Vagina (tissue), 2 donors: Measurements from ENCODE around the gene CD180. TPM values are rescaled to one million over a fixed set of nuclear protein-coding genes. Genes with fewer than 3 reads are reported as not detected.

ENCODE experiments used
- DNase-seq, 2 donors: peaks; one replicate each; pipeline ENCODE4 v3.0.0-alpha.2; 2017; ENCODE audit errors: extremely low spot score in 2 of 2
- H3K27ac ChIP-seq: fragments of 200-600 bp; sonication (generic); one replicate; pipeline ENCODE4 v1.5.1; 2019
- H3K27me3 ChIP-seq: fragments of 200-600 bp; sonication (generic); one replicate; pipeline ENCODE4 v1.5.1; 2019
- H3K36me3 ChIP-seq, 2 donors: fragments of 200-600 bp; sonication (generic); one replicate each; pipeline ENCODE4 v1.5.1; 2017 to 2019
- H3K4me1 ChIP-seq: fragments of 200-600 bp; sonication (generic); one replicate; pipeline ENCODE4 v1.5.1; 2019
- H3K4me3 ChIP-seq, 2 donors: fragments of 200-600 bp; sonication (generic); 1 replicate in 1 of 2; 2 replicates in 1 of 2; pipeline ENCODE4 v1.5.1; 2016 to 2019
- H3K9me3 ChIP-seq: fragments of 200-600 bp; sonication (generic); one replicate; pipeline ENCODE4 v1.5.1; 2019
- CTCF ChIP-seq, 3 experiments: fragments of 450-650 bp in 2 of 3; fragments of 200-600 bp in 1 of 3; sonication (generic) in 1 of 3; IDR thresholded peaks; one replicate each; pipeline ENCODE4 v1.5.1; 2017 to 2019; ENCODE audit warnings: antibody characterized with exemption in 3 of 3, mild to moderate bottlenecking in 2 of 3, moderate library complexity in 2 of 3
- POLR2A ChIP-seq, 2 donors: fragments of 450-650 bp; IDR thresholded peaks; one replicate each; pipeline ENCODE4 v1.6.1; 2017; ENCODE audit warnings: antibody characterized with exemption in 2 of 2, mild to moderate bottlenecking in 2 of 2, moderate library complexity in 2 of 2
- POLR2AphosphoS5 ChIP-seq, 2 donors: sonication (generic); formaldehyde crosslinking; IDR thresholded peaks; one replicate each; pipeline ENCODE4 v1.9.0; 2017; ENCODE audit warnings: antibody characterized with exemption in 2 of 2, mild to moderate bottlenecking in 2 of 2, low read depth in 1 of 2; ENCODE audit not compliant: insufficient read depth in 1 of 2
- intact Hi-C: fragments of 100-400 bp; cut with DNase I; formaldehyde crosslinking; loops from one replicate; pipeline ENCODE4 v1.15.1; 2023
- total RNA-seq: library from RNA; depleted of rRNA; stranded (reverse); fragments of >200 nt; gene quantifications from one replicate; pipeline ENCODE4 v1.2.3, GENCODE V29; 2016

The CD180 gene
- total RNA-seq, 1 donor from 2014 or later: 2.0 TPM

GRCh38 chr5:67146574-67146973 is 50.0 kb downstream of the CD180 start:
- DNase-seq: no peak
- H3K4me1 ChIP-seq: no peaks in the 10 kb centered on the region
- no peaks in the 10 kb centered on the region for H3K27me3 ChIP-seq
- no peak overlapping the region for H3K4me3 ChIP-seq
- intact Hi-C loops: loop anchor here (10.0 kb wide), 1 partner anchor 332 kb away; no protein-coding TSS in a partner anchor
- H3K27ac ChIP-seq: no peak overlapping the region
- H3K36me3 ChIP-seq: peaks cover 0 to 52% of the 10 kb centered on the region in 2 donors
- no peaks in the 10 kb centered on the region for H3K9me3 ChIP-seq
- TF ChIP-seq POLR2AphosphoS5 (IDR thresholded peaks at IDR 0.05; ENCODE audit: insufficient read depth in 1 of 2, low read depth in 1 of 2) (no peak), CTCF (IDR thresholded peaks at IDR 0.05) (no peak), POLR2A (IDR thresholded peaks at IDR 0.05) (no peak)

- H3K4me1 ChIP-seq: no peaks in the 10 kb centered on the region
- peaks cover 0 to 67% of the 10 kb centered on the region in 2 donors for H3K36me3 ChIP-seq
- TF ChIP-seq POLR2A (IDR thresholded peaks at IDR 0.05) (no peak), CTCF (IDR thresholded peaks at IDR 0.05) (no peak), POLR2AphosphoS5 (IDR thresholded peaks at IDR 0.05; ENCODE audit: insufficient read depth in 1 of 2, low read depth in 1 of 2) (no peak)
- no peaks in the 10 kb centered on the region for H3K27me3 ChIP-seq
- H3K27ac ChIP-seq: no peak overlapping the region
- no peak for DNase-seq
- H3K9me3 ChIP-seq: no peaks in the 10 kb centered on the region
- H3K4me3 ChIP-seq: no peak overlapping the region
- intact Hi-C loops: loop anchor here (10.0 kb wide), 1 partner anchor 329 kb away; no protein-coding TSS in a partner anchor
Measured at GRCh38 chr5:67144183-67144639, 52.4 kb downstream of the CD180 start.

GRCh38 chr5:67143549-67143948 is 53.0 kb downstream of the CD180 start:
- DNase-seq: no peak
- Histone ChIP-seq H3K27me3 (no peaks in the 10 kb centered on the region), H3K4me3 (no peak overlapping the region), H3K9me3 (no peaks in the 10 kb centered on the region), H3K4me1 (no peaks in the 10 kb centered on the region), H3K27ac (no peak overlapping the region), H3K36me3 (peaks cover 0 to 73% of the 10 kb centered on the region in 2 donors)
- TF ChIP-seq CTCF (IDR thresholded peaks at IDR 0.05): no peak
- no peak for TF ChIP-seq POLR2AphosphoS5 (IDR thresholded peaks at IDR 0.05; ENCODE audit: insufficient read depth in 1 of 2, low read depth in 1 of 2)
- no peak for TF ChIP-seq POLR2A (IDR thresholded peaks at IDR 0.05)
- intact Hi-C loops: loop anchor here (10.0 kb wide), 1 partner anchor 329 kb away; no protein-coding TSS in a partner anchor

DNA sequence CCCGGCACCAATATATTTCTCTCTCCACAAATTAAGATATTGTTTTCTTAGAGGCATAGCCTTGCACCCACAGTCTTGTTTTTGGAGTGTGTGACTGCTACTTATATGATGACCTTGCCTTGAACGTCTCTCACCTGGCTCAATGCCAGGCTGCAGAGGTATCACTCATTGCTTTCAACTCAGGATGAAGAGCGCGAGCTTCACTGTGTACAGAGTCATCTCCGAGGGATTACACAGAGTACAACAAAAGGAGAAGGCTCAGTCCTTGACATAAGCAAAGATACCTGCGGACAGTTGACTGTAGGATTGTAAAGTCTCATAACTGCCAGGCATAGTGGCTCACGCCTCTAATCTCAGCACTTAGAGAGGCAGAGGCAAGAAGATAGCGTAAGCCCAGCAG is 53.8 kb downstream of the CD180 start:
- intact Hi-C loops: loop anchor here (10.0 kb wide), 1 partner anchor 328 kb away; no protein-coding TSS in a partner anchor
- H3K4me3 ChIP-seq: no peak overlapping the region
- H3K27me3 ChIP-seq: no peaks in the 10 kb centered on the region
- DNase-seq: no peak
- peaks cover 0 to 79% of the 10 kb centered on the region in 2 donors for H3K36me3 ChIP-seq
- no peak for TF ChIP-seq POLR2AphosphoS5 (IDR thresholded peaks at IDR 0.05; ENCODE audit: insufficient read depth in 1 of 2, low read depth in 1 of 2)
- no peak for TF ChIP-seq CTCF (IDR thresholded peaks at IDR 0.05)
- no peak for TF ChIP-seq POLR2A (IDR thresholded peaks at IDR 0.05)
- H3K4me1 ChIP-seq: no peaks in the 10 kb centered on the region
- H3K27ac ChIP-seq: no peak overlapping the region
- no peaks in the 10 kb centered on the region for H3K9me3 ChIP-seq

- Histone ChIP-seq H3K27ac (no peak overlapping the region), H3K27me3 (no peaks in the 10 kb centered on the region), H3K9me3 (no peaks in the 10 kb centered on the region), H3K4me1 (no peaks in the 10 kb centered on the region), H3K36me3 (peaks cover 0 to 79% of the 10 kb centered on the region in 2 donors), H3K4me3 (no peak overlapping the region)
- DNase-seq: no peak
- no peak for TF ChIP-seq POLR2AphosphoS5 (IDR thresholded peaks at IDR 0.05; ENCODE audit: insufficient read depth in 1 of 2, low read depth in 1 of 2)
- no peak for TF ChIP-seq CTCF (IDR thresholded peaks at IDR 0.05)
- TF ChIP-seq POLR2A (IDR thresholded peaks at IDR 0.05): no peak
- intact Hi-C loops: loop anchor here (10.0 kb wide), 1 partner anchor 327 kb away; no protein-coding TSS in a partner anchor
Measured at GRCh38 chr5:67141644-67142043, 55.0 kb downstream of the CD180 start.
